Sigmoid colon (tissue), 7 donors: ENCODE data around the gene PACRG. TPM values are rescaled to one million over a fixed set of nuclear protein-coding genes. Genes with fewer than 3 reads are reported as not detected.

Experiments used
- DNase-seq: peaks from one replicate; pipeline ENCODE4 v3.0.0-alpha.2; 2019
- H3K27ac ChIP-seq, 4 donors: fragments of 200-600 bp; sonication (generic); one replicate each; pipeline ENCODE4 v1.5.1; 2016 to 2019; ENCODE audit warnings: mild to moderate bottlenecking in 1 of 4
- H3K27me3 ChIP-seq, 3 donors: fragments of 200-600 bp; sonication (generic); one replicate each; pipeline ENCODE4 v1.5.1; 2019; ENCODE audit warnings: mild to moderate bottlenecking in 1 of 3
- H3K36me3 ChIP-seq, 4 donors: fragments of 200-600 bp; sonication (generic); one replicate each; pipeline ENCODE4 v1.5.1; 2016 to 2019
- H3K4me1 ChIP-seq, 4 donors: fragments of 200-600 bp; sonication (generic); one replicate each; pipeline ENCODE4 v1.5.1; 2017 to 2019
- H3K4me3 ChIP-seq, 4 donors: fragments of 200-600 bp; sonication (generic); one replicate each; pipeline ENCODE4 v1.5.1; 2017 to 2019; ENCODE audit warnings: mild to moderate bottlenecking in 2 of 4, moderate library complexity in 1 of 4
- H3K9me3 ChIP-seq, 4 donors: fragments of 200-600 bp in 3 of 4; sonication (generic) in 3 of 4; one replicate each; pipeline versions ENCODE4 v1.5.1 to v1.6.1; 2013 to 2019
- CTCF ChIP-seq, 4 experiments: fragments of 450-650 bp in 3 of 4; fragments of 200-600 bp in 1 of 4; IDR thresholded peaks; one replicate each; pipeline ENCODE4 v1.5.1; 2016 to 2019; ENCODE audit warnings: antibody characterized with exemption in 4 of 4, mild to moderate bottlenecking in 3 of 4, moderate library complexity in 2 of 4
- EP300 ChIP-seq, 4 donors: sonication (generic); formaldehyde crosslinking; IDR thresholded peaks; one replicate each; pipeline ENCODE4 v1.6.1; 2017; ENCODE audit warnings: antibody characterized with exemption in 4 of 4
- POLR2A ChIP-seq, 2 donors: fragments of 450-650 bp; IDR thresholded peaks; one replicate each; pipeline ENCODE4 v1.6.1; 2016; ENCODE audit warnings: antibody characterized with exemption in 2 of 2, mild to moderate bottlenecking in 2 of 2, moderate library complexity in 2 of 2
- POLR2AphosphoS5 ChIP-seq, 4 donors: sonication (generic); formaldehyde crosslinking; IDR thresholded peaks; one replicate each; pipeline ENCODE4 v1.6.1; 2017; ENCODE audit warnings: antibody characterized with exemption in 4 of 4
- WGBS, 2 donors: extraction: QIAGEN DNeasy Blood & Tissue Kit; methylation state at CpG; one replicate each; pipeline ENCODE4 v1.1.7; 2013; 5-methylcytosine and 5-hydroxymethylcytosine counted together
- intact Hi-C: fragments of 100-400 bp; cut with DNase I; formaldehyde crosslinking; loops from one replicate; pipeline ENCODE4 v1.15.1; 2023
- polyA plus RNA-seq, 3 donors: library from polyadenylated mRNA; stranded (reverse); fragments of 200-250 nt; gene quantifications; one replicate each; pipeline ENCODE4 v1.2.3, GENCODE V29; 2013
- total RNA-seq, 4 donors: library from RNA; depleted of rRNA; stranded (reverse); fragments of >200 nt; gene quantifications; one replicate each; pipeline ENCODE4 v1.1.0, GENCODE V29; 2016
- donor health status: healthy with polysubstance abuse.
- donor health status: Bipolar disorder and iron deficiency.
- donor health status: healthy.

Gene PACRG
- total and polyA plus RNA-seq, 7 donors: 0.12 to 6.9 (median 0.95) TPM; not detected in 2

- no peaks in the 10 kb centered on the region for H3K9me3 ChIP-seq
- no peaks in the 10 kb centered on the region for H3K27me3 ChIP-seq
- no peak for DNase-seq
- TF ChIP-seq EP300 (IDR thresholded peaks at IDR 0.05) (no peak), CTCF (IDR thresholded peaks at IDR 0.05) (no peak), POLR2AphosphoS5 (IDR thresholded peaks at IDR 0.05) (no peak), POLR2A (IDR thresholded peaks at IDR 0.05) (no peak)
- H3K27ac ChIP-seq: peak overlapping the region; percentile 22 to 66 (median 62)
- 48 to 66% methylated on average over 8 of the region's 8 CpGs for WGBS, 2 donors
- H3K36me3 ChIP-seq: no peaks in the 10 kb centered on the region
- intact Hi-C loops: no loop called here
- H3K4me1 ChIP-seq: peaks cover 0 to 12% (median 6%) of the 10 kb centered on the region in 4 donors
- H3K4me3 ChIP-seq: no peak overlapping the region
Measured at GRCh38 chr6:163354085-163354484, 626.3 kb downstream of the PACRG start.

DNA sequence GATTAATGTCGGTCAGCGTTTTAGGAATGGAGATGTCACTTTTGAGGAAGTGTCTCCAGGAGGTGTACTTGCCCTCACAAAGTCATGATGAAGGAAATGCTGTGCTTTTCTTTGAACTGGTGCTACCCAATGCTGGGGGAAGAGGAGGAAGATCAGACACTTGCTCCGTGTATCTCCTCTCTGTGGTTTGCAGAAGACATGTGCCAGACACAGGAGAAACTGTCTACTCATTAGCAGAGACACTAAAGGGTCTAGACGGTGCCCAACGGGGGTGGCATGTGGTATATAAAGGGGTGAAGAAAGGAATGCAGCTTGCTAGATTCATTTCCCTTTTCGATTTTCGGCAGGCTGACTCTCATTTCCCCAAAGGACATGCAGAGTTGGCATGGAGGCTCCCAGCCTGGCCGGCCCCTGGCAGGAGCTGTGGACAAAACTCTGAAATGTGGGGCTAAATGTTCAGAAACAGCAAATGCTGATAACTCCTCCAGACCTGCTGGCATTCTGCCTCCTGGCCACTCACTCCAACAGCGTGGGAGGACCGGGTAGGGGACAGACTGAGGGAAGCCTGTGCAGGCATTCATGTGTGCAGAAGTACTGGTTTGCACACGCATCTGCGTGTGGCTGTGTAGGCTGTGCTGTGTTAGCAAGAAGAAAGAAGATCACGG, 627.1 kb downstream of the PACRG start:
- no peaks in the 10 kb centered on the region for H3K27me3 ChIP-seq
- no peak for DNase-seq
- intact Hi-C loops: loop anchor here (5.0 kb wide), 1 partner anchor 52 kb away; no protein-coding TSS in a partner anchor

GRCh38 chr6:163355426-163355991, 627.7 kb downstream of the PACRG start:
- Histone ChIP-seq H3K4me3 (peak overlapping the region in 1 of 4 donors; percentile 5), H3K36me3 (no peaks in the 10 kb centered on the region), H3K27ac (peak overlapping the region; percentile 59 to 66 (median 63)), H3K27me3 (no peaks in the 10 kb centered on the region), H3K4me1 (peaks cover 0 to 12% (median 6%) of the 10 kb centered on the region in 4 donors), H3K9me3 (no peaks in the 10 kb centered on the region)
- intact Hi-C loops: loop anchor here (5.0 kb wide), 1 partner anchor 52 kb away; no protein-coding TSS in a partner anchor
- 65 to 71% methylated on average over 9 of the region's 9 CpGs for WGBS, 2 donors
- peak; percentile 82 for DNase-seq
- no peak for TF ChIP-seq CTCF (IDR thresholded peaks at IDR 0.05)
- TF ChIP-seq POLR2AphosphoS5 (IDR thresholded peaks at IDR 0.05): peak in 1 of 4 donors; percentile 45

More for the DNA sequence above, 627.1 kb downstream of the PACRG start:
- peaks cover 0 to 12% (median 6%) of the 10 kb centered on the region in 4 donors for H3K4me1 ChIP-seq
- TF ChIP-seq EP300 (IDR thresholded peaks at IDR 0.05) (no peak), CTCF (IDR thresholded peaks at IDR 0.05) (no peak), POLR2A (IDR thresholded peaks at IDR 0.05) (no peak), POLR2AphosphoS5 (IDR thresholded peaks at IDR 0.05) (no peak)
- H3K9me3 ChIP-seq: no peaks in the 10 kb centered on the region
- no peaks in the 10 kb centered on the region for H3K36me3 ChIP-seq
- WGBS, 2 donors: 57 to 71% methylated on average over 13 of the region's 13 CpGs
- H3K27ac ChIP-seq: peak overlapping the region; percentile 42 to 66 (median 62)
- H3K4me3 ChIP-seq: peak overlapping the region in 1 of 4 donors; percentile 5

DNA sequence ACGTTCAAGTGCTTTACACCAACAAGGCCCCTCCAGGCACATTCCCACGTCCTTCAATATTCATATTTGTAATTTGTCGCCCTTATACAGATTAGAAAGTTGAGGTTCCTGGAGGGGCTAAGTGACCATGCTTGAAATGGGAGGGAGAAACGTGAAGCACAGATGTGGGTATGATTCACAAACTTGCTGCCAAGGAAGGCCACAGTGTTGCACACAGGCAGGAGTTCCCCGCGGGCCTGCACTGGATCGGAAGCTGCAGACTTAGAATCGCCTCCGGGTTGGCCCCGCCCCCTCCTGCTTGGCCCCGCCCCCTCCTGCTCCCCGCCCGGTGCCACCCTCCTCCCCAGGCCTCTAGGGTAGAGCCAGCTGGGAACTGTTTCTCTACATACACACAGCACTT, 628.5 kb downstream of the PACRG start:
- Histone ChIP-seq H3K4me1 (peaks cover 0 to 12% (median 6%) of the 10 kb centered on the region in 4 donors), H3K27me3 (no peaks in the 10 kb centered on the region), H3K27ac (peak overlapping the region; percentile 56 to 66 (median 63)), H3K36me3 (no peaks in the 10 kb centered on the region), H3K9me3 (no peaks in the 10 kb centered on the region), H3K4me3 (no peak overlapping the region)
- TF ChIP-seq POLR2AphosphoS5 (IDR thresholded peaks at IDR 0.05) (peak in 3 of 4 donors; percentile 50 to 62 (median 51)), CTCF (IDR thresholded peaks at IDR 0.05) (no peak)
- intact Hi-C loops: loop anchor here (5.0 kb wide), 1 partner anchor 51 kb away; no protein-coding TSS in a partner anchor
- 45 to 48% methylated on average over 13 of the region's 13 CpGs for WGBS, 2 donors
- peak; percentile 81 for DNase-seq
